HG02763 (cell line): ENCODE results near the gene KCNQ1.
"Not testable (repeated sequence)": the region's sequence is repeated elsewhere in the genome, so short reads cannot be mapped to it uniquely, and the experiment has no call there.

Source experiments
- ATAC-seq: cut with Tn5 transposase; IDR thresholded peaks from one replicate; pipeline ENCODE4 v1.9.1; 2021; ENCODE audit warnings: mild to moderate bottlenecking, moderate library complexity; ENCODE audit not compliant: unreplicated experiment

The KCNQ1 gene

DNA sequence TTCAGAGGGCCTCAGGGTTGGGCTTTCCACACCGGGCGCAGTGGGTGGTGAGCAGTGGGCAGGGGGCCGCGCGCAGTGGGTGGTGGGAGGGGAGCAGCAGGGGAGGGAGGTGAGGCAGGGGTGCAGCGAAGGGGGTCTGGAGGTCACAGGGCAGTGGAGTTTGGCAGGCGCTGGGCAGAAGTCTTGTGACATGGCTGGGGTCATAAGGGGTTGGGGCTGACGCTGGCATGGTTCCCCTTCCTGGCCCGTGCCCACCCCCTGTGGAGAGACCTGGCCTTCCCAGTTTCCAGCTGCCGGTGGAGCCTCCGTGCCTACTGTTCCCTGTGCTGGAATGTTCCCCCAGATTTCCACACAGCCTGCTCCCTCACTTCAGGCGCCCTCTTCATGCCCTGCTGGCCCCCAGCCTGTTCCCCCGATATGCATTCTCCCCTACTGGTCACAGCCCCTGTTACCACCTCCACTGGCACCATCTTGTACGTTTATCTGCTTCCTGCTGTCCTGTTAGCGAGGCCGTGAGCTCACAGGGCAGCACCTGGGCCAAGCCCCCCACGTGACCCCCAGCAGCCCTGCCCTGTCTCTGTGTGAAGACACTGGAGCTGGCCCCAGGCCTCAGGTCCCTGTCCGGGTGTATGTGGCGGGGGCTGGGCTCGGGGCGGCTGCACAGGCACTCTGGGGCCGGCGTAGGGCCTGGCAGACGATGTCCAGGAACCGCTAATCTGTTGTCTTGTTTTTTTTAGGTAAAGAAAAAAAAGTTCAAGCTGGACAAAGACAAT lies 143.4 kb downstream of the KCNQ1 start:
- no peak for ATAC-seq

DNA sequence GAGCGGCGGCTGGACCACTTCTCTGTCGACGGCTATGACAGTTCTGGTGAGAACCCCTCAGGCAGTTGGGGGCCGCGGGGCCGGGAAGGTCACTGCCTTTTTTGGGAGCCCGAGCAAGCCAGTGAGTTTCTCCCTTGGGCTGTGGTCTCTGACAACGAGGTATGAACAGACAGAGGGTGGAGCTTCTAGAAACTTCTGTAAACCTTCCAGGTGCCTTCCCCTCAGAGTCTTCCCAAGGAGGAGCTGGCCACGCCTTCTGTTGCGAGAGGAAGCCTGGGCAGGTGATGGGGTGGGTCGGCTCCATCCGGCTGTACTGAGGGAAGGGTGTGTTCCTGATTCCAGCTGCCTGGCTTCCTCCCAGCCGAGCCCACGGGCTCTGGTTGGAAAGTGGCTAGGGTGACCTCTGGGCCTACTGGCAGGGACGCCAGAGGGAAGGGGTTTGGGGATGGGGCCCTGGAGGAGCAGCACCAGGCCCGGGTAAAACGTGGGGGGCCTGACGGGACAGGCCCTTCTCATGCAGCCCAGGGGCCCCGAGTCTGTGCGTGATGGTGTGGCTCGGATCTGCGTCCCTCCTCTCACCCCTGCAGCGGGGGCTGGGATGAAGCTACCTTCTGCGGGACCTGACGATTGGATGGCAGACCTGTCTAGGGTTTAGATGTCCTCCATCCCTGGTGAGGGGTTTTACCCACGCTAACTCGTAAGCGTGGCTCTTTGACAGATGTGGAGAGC lies 144.2 kb downstream of the KCNQ1 start:
- no peak for ATAC-seq

DNA sequence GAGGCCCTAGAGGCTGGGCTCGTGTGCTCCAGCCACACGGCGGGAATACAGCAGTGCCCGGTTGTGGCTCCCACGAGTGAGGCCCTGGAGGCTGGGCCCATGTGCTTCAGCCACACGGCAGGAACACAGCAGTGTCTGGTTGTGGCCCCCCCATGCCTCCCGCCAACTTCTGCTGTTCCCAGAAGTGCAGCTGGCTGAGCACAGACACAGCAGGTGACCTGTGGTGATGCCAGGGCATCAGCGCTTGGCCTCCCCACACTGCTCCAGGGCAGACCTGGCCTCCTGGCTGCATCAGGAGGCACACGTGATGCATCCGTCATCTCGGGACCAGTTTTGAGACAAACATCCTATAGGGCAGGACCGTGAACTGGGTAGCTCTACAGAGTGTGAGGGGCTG lies 144.7 kb downstream of the KCNQ1 start:
- no peak for ATAC-seq

DNA sequence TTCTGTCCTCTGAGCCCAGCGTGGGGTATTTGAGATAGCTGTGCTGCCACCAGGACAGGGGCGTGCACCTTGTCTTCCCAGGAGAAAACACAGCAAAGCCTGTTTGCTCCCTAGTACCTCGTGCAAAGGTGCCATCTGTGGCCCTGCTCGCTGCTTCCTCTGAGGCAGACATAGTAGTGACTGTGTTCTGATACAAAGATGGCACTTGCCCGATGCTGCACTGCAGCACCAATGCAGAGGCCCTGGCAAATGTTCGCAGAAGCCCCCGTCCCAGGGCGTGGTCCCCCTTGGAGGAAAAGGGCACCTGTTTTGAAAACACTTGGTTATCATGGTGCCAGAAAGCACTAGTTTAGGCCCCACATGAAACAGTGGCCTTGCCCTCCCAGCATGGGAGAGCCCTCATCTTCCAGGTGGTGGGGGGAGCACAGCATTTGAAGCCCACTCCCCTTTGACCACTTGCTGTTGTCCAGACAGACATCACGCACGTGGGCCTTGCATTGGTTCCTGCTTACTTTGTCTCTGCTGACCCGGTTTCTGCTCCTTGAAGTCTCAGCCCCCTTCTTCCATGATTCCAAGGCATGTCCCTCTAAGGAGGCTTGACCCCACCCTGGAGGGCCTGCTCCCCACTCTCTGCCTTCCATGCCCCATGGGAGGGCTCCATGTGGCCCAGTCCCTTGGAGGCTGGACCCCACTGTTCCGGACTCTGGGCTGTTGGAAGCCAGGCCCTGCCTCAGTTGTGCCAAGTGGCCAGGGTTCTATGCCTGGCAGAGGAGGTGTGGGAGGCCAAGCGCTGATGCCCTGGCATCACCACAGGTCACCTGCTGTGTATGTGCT lies 145.5 kb downstream of the KCNQ1 start:
- no peak for ATAC-seq

DNA sequence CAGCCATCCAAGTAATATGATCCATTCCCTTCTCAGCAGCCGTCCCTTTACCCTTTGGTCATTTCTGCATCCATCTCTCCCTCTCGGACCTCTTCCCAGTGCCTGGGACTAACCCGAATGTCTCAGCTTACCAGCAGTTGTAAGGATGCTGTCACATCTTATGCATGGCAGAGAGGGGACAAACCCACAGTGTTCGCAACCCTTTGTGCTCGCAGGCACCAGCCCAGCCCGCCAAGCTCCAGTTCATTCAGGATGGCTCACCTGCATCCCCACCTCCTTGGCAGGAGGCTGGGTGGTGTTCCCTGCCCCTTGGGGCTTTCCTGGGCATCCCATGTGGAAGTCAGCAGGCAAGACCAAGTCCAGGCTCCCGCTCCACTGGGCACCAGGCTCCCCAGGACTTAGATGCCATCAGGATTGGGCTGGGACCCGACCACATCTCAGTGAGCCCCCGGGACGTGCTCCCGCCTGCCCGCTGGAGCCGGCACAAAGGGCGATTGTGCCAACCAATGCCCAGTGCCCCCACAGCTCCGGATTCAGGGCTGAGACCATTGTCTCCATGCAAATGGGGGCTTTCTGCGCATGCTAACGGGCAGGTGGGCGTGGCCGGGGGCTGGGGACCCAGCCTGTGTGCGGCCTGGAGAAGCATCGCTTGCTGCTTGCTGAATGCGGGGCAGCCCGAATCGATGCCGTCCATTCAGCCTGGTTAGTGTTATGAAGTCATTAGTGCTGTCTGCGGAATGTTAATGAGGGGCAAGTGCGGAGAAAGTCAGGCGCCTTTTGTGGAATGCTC lies 146.4 kb downstream of the KCNQ1 start:
- ATAC-seq: no peak

DNA sequence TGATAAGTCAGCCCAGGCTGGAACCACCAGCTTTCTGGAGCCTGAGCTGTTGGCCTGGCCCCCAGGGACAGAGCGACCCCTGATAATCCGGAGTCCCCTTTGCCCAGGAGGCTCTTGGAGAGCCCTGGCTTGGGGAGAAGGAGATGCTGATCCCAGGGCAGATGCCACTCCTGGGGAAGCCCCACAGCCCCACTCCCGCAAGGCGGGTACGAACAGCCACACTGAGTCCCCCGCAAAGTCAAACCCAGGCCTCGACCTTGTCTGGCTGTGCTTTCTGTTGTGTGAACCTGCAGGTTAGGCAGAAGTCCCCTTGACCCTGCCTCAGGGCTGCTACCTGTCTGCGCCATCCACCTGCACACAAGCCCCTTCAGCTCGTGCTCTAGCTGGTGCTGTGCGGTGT lies 147.0 kb downstream of the KCNQ1 start:
- ATAC-seq: no peak

DNA sequence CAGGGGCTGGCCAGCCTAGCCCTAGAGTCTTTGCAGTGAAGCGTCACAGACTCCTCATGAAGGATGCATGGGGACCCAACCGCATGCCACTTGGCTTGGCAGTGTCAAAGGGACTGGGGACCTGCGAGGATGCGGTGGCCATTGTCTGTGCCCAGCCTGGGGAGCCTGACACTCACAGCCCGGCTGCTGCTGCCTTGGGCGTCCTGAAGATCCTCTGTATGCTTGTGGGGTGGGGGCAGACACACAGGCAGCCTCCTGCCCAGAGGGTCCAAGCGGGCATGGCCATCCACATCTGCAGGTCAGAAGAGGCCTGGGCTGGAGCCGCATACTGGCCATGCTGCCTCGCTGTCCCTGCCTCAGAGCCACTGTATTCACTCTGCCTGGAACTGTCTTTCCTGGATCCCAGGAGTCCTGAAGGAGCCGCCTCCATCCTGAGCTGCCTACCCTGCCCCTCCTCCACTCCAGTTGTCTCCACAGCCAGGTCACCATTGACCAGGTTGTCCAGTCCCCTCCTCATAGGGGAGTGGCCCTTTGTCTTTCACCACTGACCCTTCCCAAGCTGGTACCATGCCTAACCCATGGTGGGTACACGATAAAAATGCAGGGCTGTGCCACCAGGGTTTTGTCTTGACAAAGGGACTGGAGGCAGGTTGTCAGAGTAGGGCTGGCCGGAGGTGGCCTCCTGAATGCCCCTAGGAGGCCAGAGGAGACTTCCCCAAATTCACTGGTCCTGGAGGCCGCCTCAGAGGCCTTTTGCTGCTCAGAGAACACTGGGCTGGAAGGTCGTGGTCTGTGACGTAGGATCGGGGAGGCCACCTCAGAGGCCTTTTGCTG lies 148.0 kb downstream of the KCNQ1 start:
- no peak for ATAC-seq

DNA sequence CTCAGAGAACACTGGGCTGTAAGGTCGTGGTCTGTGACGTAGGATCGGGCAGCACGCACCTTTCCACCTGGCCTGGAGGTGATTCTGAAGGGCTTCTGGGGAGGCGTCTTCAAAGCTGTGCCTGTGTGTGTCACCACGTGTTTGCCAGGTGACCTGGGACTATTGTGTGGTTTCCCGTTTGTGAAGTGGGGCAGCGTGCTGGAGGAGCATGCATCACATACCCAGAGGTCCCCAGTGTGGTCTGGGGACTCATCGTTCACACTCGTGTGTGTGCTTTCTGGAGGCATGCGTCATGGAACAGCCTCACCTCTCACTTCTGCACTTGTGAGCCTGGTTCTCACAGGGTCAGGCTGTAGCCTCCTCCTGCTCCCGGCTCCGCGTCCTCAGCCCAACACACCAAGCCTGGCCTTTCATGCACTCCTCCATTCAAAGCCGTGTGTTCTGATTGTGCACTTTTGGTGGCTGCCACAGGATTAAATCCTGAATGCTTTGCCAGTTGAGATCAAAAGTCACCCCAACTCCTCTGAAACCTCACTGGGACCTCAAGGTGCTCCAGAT lies 148.7 kb downstream of the KCNQ1 start:
- no peak for ATAC-seq

DNA sequence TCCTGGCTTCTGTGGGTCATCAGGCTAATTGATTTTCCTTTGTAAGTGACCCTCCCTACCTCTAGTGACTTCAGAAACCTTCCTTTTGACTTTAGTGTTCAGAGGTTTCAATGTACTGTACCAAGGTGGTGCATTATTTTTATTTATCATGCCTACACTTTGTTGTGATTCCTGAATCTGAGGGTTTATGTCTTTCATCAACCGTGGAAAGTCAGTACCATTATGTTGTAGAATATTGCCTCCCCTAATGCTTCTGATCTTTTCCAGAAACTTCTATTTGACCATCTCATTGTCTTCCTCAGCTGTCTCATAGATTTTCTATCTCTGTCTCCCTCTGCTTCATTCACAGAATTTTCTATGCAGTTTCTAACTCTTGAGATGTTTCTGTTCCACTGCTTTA lies 149.5 kb downstream of the KCNQ1 start:
- ATAC-seq: no peak

DNA sequence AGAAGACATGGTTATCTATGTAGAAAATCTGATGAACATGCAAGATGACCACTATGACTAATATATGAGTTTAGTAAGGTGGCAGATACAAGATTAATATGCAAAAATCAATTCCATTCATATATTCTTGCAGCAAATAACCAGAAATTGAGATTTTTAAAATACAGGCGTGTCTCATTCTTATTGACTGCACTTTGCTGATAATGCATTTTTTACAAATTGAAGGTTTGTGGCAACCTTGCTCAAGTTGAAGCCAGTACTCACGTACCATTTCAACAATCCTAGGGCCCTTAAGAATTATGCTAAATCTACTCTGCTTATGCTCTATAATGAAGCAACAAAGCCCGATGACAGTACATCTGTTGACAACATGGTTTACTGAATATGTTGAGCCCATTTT lies 150.4 kb downstream of the KCNQ1 start:
- ATAC-seq: no peak

DNA sequence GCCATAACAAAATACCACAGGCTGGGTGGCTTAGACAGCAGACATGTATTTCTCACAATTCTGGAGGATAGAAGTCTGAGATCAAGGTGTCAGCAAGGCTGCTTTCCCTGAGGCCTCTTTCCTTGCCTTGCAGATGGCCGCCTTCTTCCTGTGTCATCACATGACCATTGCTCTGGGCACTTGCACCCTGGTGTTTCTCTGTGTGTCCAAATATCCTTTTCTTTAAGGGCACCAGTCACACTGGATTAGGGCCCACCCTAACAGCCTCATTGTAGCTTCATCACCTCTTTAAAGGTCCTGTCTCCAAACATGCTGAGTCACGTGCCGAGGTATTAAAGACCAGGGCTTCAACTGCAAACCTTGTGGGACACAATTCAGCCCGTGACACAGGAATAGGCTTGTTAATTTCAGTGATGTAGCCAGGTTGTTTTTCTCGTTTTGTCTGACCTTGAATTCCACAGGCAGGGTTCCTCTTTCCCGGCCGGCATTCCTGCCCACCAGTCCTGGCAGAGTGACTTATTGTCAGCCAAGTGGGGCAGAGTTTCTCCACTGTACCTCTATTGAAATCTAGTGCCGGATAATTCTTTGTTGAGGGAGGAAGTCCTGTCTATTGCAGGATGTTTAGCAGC lies 154.9 kb downstream of the KCNQ1 start:
- no peak for ATAC-seq

DNA sequence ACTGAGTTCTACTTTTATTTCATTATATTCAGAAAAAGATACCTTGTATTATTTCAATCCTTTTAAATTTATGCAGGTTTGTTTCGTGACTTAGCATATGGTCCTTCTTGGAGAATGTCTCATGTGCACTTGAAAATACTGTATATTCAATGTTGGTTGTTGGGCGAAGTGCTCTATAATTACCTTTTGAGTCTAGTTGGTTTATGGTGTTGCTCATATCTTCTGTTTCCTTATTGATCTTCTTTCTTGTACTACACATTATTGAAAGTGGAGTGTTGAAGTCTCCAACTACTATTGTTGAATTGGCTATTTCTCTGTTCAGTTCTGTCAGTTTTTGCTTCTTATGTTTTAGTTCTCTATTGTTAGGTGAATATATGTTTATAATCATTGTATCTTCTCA lies 164.5 kb downstream of the KCNQ1 start:
- ATAC-seq: no peak

DNA sequence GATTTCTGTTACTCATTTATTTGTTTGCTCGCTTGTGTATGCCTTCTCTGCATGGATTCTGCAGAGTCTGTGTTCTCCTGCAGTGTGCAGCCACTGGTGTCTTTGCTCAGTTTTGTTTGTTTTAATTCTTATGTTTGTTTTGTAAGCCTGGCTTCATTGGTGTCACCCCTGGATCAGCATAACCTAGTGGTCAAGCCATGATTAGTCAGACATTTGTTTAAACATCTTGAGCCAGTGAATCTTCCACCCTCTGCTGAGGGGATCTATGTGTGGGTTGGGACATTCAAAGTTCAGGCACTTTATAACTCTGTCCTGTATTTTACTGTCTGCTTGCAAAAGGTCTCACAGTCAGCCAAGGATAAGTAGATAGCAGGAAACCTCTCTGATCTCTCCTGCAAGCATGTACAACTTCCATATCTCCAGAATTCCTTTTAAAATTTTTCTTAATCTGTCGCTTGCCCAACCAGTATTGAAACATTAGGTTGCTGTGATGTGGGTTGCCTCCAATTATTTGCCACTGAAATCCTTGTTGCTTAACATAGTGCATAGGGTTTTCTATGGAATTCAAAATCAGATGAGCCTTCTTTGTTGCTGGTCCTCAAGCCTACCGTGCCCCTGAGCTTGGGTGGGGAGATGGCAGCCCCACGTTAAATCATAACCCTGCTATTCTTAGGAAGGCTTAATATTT lies 168.2 kb downstream of the KCNQ1 start:
- ATAC-seq: no peak

DNA sequence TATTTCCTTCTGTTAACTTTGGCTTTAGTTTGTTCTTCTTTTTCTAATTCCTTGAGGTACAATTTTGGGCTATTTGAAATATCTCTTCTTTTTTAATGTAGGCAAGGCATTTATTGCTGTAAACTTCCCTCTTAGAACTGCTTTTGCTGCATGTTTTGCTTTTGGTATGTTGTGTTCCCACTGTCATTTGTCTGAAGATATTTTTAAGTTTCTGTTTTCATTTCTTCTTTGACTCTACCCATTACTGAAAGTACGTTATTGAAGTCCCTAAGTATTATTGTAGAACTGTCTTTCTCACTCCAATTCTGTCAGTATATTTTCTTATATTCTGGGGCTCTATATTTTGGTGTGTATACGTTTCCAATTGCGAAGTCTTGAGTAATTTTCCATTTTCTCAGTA lies 177.1 kb downstream of the KCNQ1 start:
- no peak for ATAC-seq

DNA sequence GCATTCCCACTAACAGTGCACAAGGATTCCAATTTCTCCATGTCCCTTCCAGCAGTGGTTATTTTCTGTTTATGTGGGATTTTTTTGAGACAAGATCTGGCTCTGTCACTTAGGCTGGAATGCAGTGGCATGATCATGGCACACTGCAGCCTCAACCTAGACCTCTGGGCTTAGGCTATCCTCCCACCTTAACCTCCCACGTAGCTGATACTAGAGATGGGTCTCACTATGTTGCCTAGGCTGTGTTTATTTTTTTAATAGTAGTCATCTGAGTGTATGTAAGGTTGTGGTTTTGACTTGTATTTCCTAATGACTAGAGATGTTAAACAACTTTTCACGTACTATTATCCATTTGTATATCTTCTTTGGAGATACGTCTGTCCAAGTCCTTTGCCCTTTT lies 180.4 kb downstream of the KCNQ1 start:
- ATAC-seq: no peak

DNA sequence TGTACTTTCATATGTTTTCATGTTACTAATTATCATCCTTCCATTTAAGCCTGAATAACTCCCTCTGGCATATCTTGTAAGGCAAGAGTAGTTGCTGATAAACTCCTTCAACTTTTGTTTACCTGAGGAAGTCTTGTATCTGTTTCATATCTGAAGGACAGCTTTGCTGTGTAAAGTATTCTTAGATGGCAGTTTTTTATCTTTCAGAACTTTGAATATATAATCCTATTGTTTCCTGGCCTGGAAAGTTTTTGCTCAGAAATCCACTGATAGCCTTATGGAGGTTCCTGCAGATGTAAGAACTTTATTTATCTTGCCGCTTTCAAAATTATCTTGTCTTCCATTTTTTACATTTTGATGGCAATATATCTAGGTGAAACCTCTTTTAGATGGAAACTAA lies 185.9 kb downstream of the KCNQ1 start:
- ATAC-seq: no peak

DNA sequence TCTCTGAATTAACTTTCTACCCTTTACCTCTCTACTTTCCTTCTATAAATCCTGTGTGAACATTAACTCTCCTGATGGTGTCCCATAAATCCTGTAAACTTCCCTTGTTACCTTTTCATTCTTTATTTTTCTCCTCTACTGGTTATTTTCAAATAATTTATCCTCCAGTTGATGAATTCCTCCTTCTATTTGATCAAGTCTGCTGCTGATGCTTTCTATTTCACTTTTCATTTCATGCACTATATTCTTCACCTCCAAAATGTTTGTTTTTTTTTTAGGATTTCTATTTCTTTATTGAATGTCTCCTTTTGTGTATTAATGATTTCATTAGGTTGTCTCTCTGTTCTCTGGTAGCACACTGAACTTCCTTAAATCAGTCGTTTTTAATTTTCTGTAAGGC lies 186.4 kb downstream of the KCNQ1 start:
- no peak for ATAC-seq

DNA sequence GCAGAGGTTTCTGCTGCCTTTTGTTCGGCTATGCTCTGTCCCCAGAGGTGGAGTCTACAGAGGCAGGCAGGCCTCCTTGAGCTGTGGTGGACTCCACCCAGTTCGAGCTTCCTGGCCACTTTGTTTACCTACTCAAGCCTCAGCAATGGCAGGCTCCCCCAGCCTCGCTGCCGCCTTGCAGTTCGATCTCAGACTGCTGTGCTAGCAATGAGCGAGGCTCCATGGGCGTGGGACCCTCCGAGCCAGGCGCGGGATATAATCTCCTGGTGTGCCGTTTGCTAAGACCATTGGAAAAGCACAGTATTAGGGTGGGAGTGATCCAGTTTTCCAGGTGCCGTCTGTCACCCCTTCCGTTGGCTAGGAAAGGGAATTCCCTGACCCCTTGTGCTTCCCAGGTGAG lies 195.0 kb downstream of the KCNQ1 start:
- not testable (repeated sequence) for ATAC-seq

DNA sequence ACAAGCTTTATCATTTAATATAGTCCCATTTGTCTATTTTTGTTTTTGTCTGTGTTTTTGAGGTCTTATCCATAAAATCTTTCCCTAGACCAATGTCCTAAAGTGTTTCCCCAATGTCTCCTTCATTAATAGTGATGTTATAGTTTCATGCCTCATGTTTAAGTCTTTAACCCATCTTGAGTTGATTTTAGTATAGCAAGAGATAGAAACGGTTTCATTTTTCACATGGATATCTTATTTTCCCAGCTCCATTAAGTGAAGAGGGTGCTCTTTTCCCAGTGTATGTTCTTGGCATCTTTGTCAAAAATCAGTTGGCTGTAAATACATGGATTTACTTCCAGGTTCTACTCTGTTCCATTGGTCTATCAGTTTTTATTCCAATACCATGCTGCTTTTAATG lies 196.8 kb downstream of the KCNQ1 start:
- no peak for ATAC-seq
